ENCODE measurements around the gene CCDC106.

CCDC106 gene

GRCh38 chr19:55686311-55687050 is 38.5 kb downstream of the CCDC106 start:
- DNase-seq, result no peak

GRCh38 chr19:55687281-55688201 is 39.5 kb downstream of the CCDC106 start:
- DNase-seq, result no peak

- no peak for DNase-seq
These were observed 40.6 kb downstream of the CCDC106 start for GRCh38 chr19:55688422-55689218.

GRCh38 chr19:55689411-55690108 is 41.5 kb downstream of the CCDC106 start:
- DNase-seq, result no peak

GRCh38 chr19:55690109-55690768 is 42.2 kb downstream of the CCDC106 start:
- DNase-seq, result no peak

- DNase-seq, result no peak
These were observed 42.9 kb downstream of the CCDC106 start for GRCh38 chr19:55690769-55691545.

GRCh38 chr19:55691561-55692481 is 43.8 kb downstream of the CCDC106 start:
- no peak for DNase-seq

GRCh38 chr19:55692681-55693081 is 44.7 kb downstream of the CCDC106 start:
- no peak for DNase-seq

GRCh38 chr19:55693336-55693974 is 45.4 kb downstream of the CCDC106 start:
- no peak for DNase-seq

- no peak for DNase-seq
These were observed 46.2 kb downstream of the CCDC106 start for GRCh38 chr19:55694241-55694655.

- no peak for DNase-seq
These were observed 46.9 kb downstream of the CCDC106 start for GRCh38 chr19:55694656-55695491.

GRCh38 chr19:55695511-55696290 is 47.7 kb downstream of the CCDC106 start:
- DNase-seq, result no peak

- no peak for DNase-seq
These were observed 48.5 kb downstream of the CCDC106 start for GRCh38 chr19:55696301-55697068.

- no peak for DNase-seq
These were observed 49.0 kb downstream of the CCDC106 start for GRCh38 chr19:55697069-55697440.

- DNase-seq, result no peak
These were observed 49.7 kb downstream of the CCDC106 start for GRCh38 chr19:55697698-55698097.

- DNase-seq, result no peak
These were observed 50.2 kb downstream of the CCDC106 start for GRCh38 chr19:55698256-55698655.

GRCh38 chr19:55699221-55699620 is 51.2 kb downstream of the CCDC106 start:
- no peak for DNase-seq
